Activated B cell treated with CpG ODN at 0.5 μM for 24 hours (primary cell): ENCODE data around the gene PPP4R3B. TPM values are rescaled to one million over a fixed set of nuclear protein-coding genes. Genes with fewer than 3 reads are reported as not detected.
"Not testable (repeated sequence)": the region's sequence is repeated elsewhere in the genome, so short reads cannot be mapped to it uniquely, and the experiment has no call there.

Experiments
- ATAC-seq: fragments of 200-7000 bp; cut with Tn5 transposase; one replicate; pipeline ENCODE4 v1.10.0; 2021; ENCODE audit warnings: low read depth, mild to moderate bottlenecking, moderate library complexity
- CTCF ChIA-PET: fragments of 350-600 bp; sonication (Branson Sonifier 250); formaldehyde crosslinking; loops from one replicate; lab custom pipeline; 2021; ENCODE audit warnings: antibody characterized with exemption; lab: Charles Lee
- POLR2A ChIA-PET: fragments of 350-600 bp; sonication (Branson Sonifier 250); formaldehyde crosslinking; loops from one replicate; lab custom pipeline; 2021; ENCODE audit warnings: antibody characterized with exemption; lab: Charles Lee
- DNase-seq: peaks from one replicate; pipeline ENCODE4 v3.0.0; 2022
- H3K27ac Mint-ChIP-seq: one replicate; pipeline ENCODE4 v1.8.0; 2020; ENCODE audit warnings: mixed read lengths
- H3K27me3 Mint-ChIP-seq: one replicate; pipeline ENCODE4 v1.8.0; 2021; ENCODE audit warnings: mixed read lengths
- H3K36me3 Mint-ChIP-seq: one replicate; pipeline ENCODE4 v1.8.0; 2021; ENCODE audit warnings: low read depth, mixed read lengths
- H3K4me1 Mint-ChIP-seq: one replicate; pipeline ENCODE4 v1.8.0; 2021; ENCODE audit warnings: mixed read lengths
- H3K4me3 Mint-ChIP-seq: one replicate; pipeline ENCODE4 v1.8.0; 2020; ENCODE audit warnings: mild to moderate bottlenecking, mixed read lengths
- H3K9me3 Mint-ChIP-seq: one replicate; pipeline ENCODE4 v1.8.0; 2020; ENCODE audit warnings: mixed read lengths
- intact Hi-C: fragments of 100-400 bp; cut with micrococcal nuclease; formaldehyde crosslinking; loops from one replicate; pipeline ENCODE4 v1.15.1; 2024
- total RNA-seq: library from RNA; stranded (reverse); gene quantifications from 2 replicates; pipeline ENCODE4 v1.2.3, GENCODE V29; 2022
- TF ChIP-seq, protein P1 (sequence below): fragments of 200-600 bp; IDR thresholded peaks from one replicate; pipeline ENCODE4 v1.8.0; 2022; ENCODE audit warnings: antibody characterized with exemption, mild to moderate bottlenecking

PPP4R3B gene
- total RNA-seq, 1 donor from 2014 or later = 82.4 TPM

GRCh38 chr2:55555977-55556376 is 61.4 kb downstream of the PPP4R3B start:
- H3K27ac Mint-ChIP-seq = no peak overlapping the region

GRCh38 chr2:55553321-55553720 is 64.1 kb downstream of the PPP4R3B start:
- DNase-seq (no peak), ATAC-seq (no peak)
- ChIA-PET POLR2A (interaction anchor here (1.2 kb wide), 1 partner anchor 34 kb away, joined by 3 read pairs; the partner anchor contains the start of gene CFAP36), CTCF (no interaction called here)
- TF ChIP-seq, protein P1, sequence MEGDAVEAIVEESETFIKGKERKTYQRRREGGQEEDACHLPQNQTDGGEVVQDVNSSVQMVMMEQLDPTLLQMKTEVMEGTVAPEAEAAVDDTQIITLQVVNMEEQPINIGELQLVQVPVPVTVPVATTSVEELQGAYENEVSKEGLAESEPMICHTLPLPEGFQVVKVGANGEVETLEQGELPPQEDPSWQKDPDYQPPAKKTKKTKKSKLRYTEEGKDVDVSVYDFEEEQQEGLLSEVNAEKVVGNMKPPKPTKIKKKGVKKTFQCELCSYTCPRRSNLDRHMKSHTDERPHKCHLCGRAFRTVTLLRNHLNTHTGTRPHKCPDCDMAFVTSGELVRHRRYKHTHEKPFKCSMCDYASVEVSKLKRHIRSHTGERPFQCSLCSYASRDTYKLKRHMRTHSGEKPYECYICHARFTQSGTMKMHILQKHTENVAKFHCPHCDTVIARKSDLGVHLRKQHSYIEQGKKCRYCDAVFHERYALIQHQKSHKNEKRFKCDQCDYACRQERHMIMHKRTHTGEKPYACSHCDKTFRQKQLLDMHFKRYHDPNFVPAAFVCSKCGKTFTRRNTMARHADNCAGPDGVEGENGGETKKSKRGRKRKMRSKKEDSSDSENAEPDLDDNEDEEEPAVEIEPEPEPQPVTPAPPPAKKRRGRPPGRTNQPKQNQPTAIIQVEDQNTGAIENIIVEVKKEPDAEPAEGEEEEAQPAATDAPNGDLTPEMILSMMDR = no peak
- no peak overlapping the region for H3K4me3 Mint-ChIP-seq
- H3K4me1 Mint-ChIP-seq = no peaks in the 10 kb centered on the region
- H3K36me3 Mint-ChIP-seq = peaks cover 87% of the 10 kb centered on the region
- intact Hi-C loops = no loop called here
- H3K27ac Mint-ChIP-seq = no peak overlapping the region
- no peaks in the 10 kb centered on the region for H3K9me3 Mint-ChIP-seq
- H3K27me3 Mint-ChIP-seq = no peaks in the 10 kb centered on the region

More at GRCh38 chr2:55555977-55556376, 61.4 kb downstream of the PPP4R3B start:
- ATAC-seq (no peak), DNase-seq (no peak)
- H3K27me3 Mint-ChIP-seq = no peaks in the 10 kb centered on the region
- H3K4me3 Mint-ChIP-seq = no peak overlapping the region
- POLR2A ChIA-PET = no interaction called here
- TF ChIP-seq, protein P1 = no peak
- H3K9me3 Mint-ChIP-seq = no peaks in the 10 kb centered on the region
- intact Hi-C loops = no loop called here
- H3K36me3 Mint-ChIP-seq = peaks cover 86% of the 10 kb centered on the region
- H3K4me1 Mint-ChIP-seq = no peaks in the 10 kb centered on the region
- CTCF ChIA-PET = no interaction called here

GRCh38 chr2:55550368-55551102 is 66.9 kb downstream of the PPP4R3B start:
- Mint-ChIP-seq H3K36me3 (peaks cover 81% of the 10 kb centered on the region), H3K4me1 (no peaks in the 10 kb centered on the region), H3K27me3 (no peaks in the 10 kb centered on the region), H3K27ac (no peak overlapping the region), H3K9me3 (no peaks in the 10 kb centered on the region), H3K4me3 (no peak overlapping the region)
- ATAC-seq (no peak), DNase-seq (no peak)
- TF ChIP-seq, protein P1 = no peak
- intact Hi-C loops = no loop called here
- ChIA-PET CTCF (no interaction called here), POLR2A (no interaction called here)

GRCh38 chr2:55547679-55548078 is 69.7 kb downstream of the PPP4R3B start:
- intact Hi-C loops, CTCF ChIA-PET, ATAC-seq, H3K27me3 Mint-ChIP-seq, POLR2A ChIA-PET, H3K4me1 Mint-ChIP-seq, H3K27ac Mint-ChIP-seq, H3K9me3 Mint-ChIP-seq, DNase-seq, H3K4me3 Mint-ChIP-seq: not testable (repeated sequence)
- H3K36me3 Mint-ChIP-seq = peaks cover 77% of the 10 kb centered on the region

DNA sequence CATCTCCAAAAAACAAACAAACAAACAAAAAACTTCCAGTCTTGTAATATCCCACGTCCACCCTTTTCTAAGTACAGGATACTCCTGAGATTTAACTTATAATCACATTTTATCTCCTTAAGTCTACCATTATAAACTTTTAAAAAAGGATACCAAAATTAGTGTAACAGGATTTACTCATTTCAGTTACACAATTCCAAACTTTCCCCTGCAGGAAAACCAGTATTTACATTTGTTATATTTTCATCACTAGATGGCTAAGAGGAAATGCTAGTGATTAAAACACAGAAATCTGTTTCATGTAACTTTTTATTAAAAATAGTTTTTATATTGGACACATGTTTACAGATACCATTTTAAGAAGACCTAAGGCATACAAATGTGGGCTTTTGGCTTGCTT is 70.4 kb downstream of the PPP4R3B start:
- DNase-seq = no peak
- intact Hi-C loops = no loop called here
- TF ChIP-seq, protein P1 = no peak
- Mint-ChIP-seq H3K27me3 (no peaks in the 10 kb centered on the region), H3K4me1 (no peaks in the 10 kb centered on the region), H3K27ac (no peak overlapping the region), H3K4me3 (no peak overlapping the region), H3K9me3 (no peaks in the 10 kb centered on the region), H3K36me3 (peaks cover 77% of the 10 kb centered on the region)
- ChIA-PET CTCF (no interaction called here), POLR2A (no interaction called here)
- no peak for ATAC-seq
